GM12878 (cell line): ENCODE data around the gene NANOS1. TPM values are rescaled to one million over a fixed set of nuclear protein-coding genes. Genes with fewer than 3 reads are reported as not detected.

Experiments used
- CBX3 ChIP-seq: fragments of 200-600 bp; sonication (generic); IDR thresholded peaks from 2 replicates; pipeline ENCODE4 v1.6.1; 2016; ENCODE audit warnings: low read depth, borderline replicate concordance
- CREB1 ChIP-seq: IDR thresholded peaks from 2 replicates; pipeline ENCODE4 v1.6.1; 2012; ENCODE audit warnings: low read depth, mild to moderate bottlenecking, inconsistent platforms
- E2F4 ChIP-seq: IDR thresholded peaks from 2 replicates; pipeline ENCODE4 v1.6.1; 2012; ENCODE audit warnings: low read depth, low read length, improper control_type of control experiment
- E2F8 ChIP-seq: fragments of 450-650 bp; IDR thresholded peaks from 2 replicates; pipeline ENCODE4 v1.6.1; 2018; ENCODE audit warnings: mild to moderate bottlenecking, low read depth, moderate library complexity; ENCODE audit not compliant: partially characterized antibody
- ELK1 ChIP-seq: IDR thresholded peaks from 2 replicates; pipeline ENCODE4 v1.6.1; 2012; ENCODE audit warnings: low read depth, low read length, improper control_type of control experiment
- EP300 ChIP-seq, 2 experiments: fragments of 150-350 bp in 1 of 2; IDR thresholded peaks; 2 replicates each; pipeline ENCODE4 v1.6.1; 2011 to 2012; ENCODE audit warnings: low read depth in 2 of 2, low read length in 2 of 2, borderline replicate concordance in 1 of 2, improper control_type of control experiment in 1 of 2, inconsistent platforms in 1 of 2; ENCODE audit not compliant: control insufficient read depth in 1 of 2
- HDAC2 ChIP-seq: fragments of 200-600 bp; sonication (generic); IDR thresholded peaks from 2 replicates; pipeline ENCODE4 v1.6.1; 2017
- MXI1 ChIP-seq: fragments of 150-350 bp; IDR thresholded peaks from 2 replicates; pipeline ENCODE4 v1.6.1; 2011; ENCODE audit warnings: low read depth, mild to moderate bottlenecking, inconsistent platforms, low read length, improper control_type of control experiment
- NBN ChIP-seq: fragments of 450-650 bp; IDR thresholded peaks from 2 replicates; pipeline ENCODE4 v1.6.1; 2016
- NFXL1 ChIP-seq: fragments of 450-650 bp; IDR thresholded peaks from 2 replicates; pipeline ENCODE4 v1.6.1; 2017; ENCODE audit warnings: antibody characterized with exemption, mild to moderate bottlenecking, borderline replicate concordance
- PAX5 ChIP-seq: IDR thresholded peaks from 2 replicates; pipeline ENCODE4 v1.6.1; 2011; ENCODE audit warnings: low read depth, low read length, borderline replicate concordance
- RB1 ChIP-seq: fragments of 450-650 bp; formaldehyde crosslinking; IDR thresholded peaks from 2 replicates; pipeline ENCODE4 v1.6.1; 2017; ENCODE audit warnings: mild to moderate bottlenecking, borderline replicate concordance
- STAT3 ChIP-seq: IDR thresholded peaks from 2 replicates; pipeline ENCODE4 v1.6.1; 2011; ENCODE audit warnings: low read depth, low read length, improper control_type of control experiment
- polyA plus RNA-seq, 11 experiments: library from polyadenylated mRNA; depleted of rRNA in 4 of 11; unstranded in 6 of 11; stranded (reverse) in 5 of 11; fragments of >200 nt; fragmentation: Nextera tagmentation in 4 of 11; fragmentation: Illumina TruSeq in 1 of 11; extraction: Ambion mirVana in 4 of 11; extraction: Trizol in 1 of 11; gene quantifications; 1 replicate in 1 of 11; 2 replicates in 10 of 11; pipeline versions ENCODE4 v1.2.1 to v1.2.3, GENCODE V29; 2011 to 2016; ENCODE audit warnings: inconsistent platforms in 2 of 11, missing spikeins in 2 of 11, low read depth in 1 of 11
- total RNA-seq, 4 experiments: library from RNA; depleted of rRNA in 3 of 4; stranded (reverse); fragments of >200 nt in 3 of 4; fragmentation: Illumina TruSeq in 1 of 4; extraction: Trizol in 1 of 4; gene quantifications; 2 replicates each; pipeline versions ENCODE4 v1.2.1 to v1.2.3, GENCODE V29; 2013 to 2021
- TF ChIP-seq, protein P1 (sequence below): fragments of 450-650 bp; IDR thresholded peaks from 2 replicates; pipeline ENCODE4 v1.6.1; 2016; ENCODE audit warnings: mild to moderate bottlenecking, moderate library complexity, borderline replicate concordance
- TF ChIP-seq, protein P2 (sequence below): fragments of 450-650 bp; IDR thresholded peaks from 2 replicates; pipeline ENCODE4 v1.6.1; 2017; ENCODE audit warnings: mild to moderate bottlenecking, moderate library complexity

NANOS1 gene
- total and polyA plus RNA-seq, 10 of the 15 experiments (the other 5 are each of a cell fraction or from before 2014, with no cell fraction given), result 0.03 to 0.55 (median 0.28) TPM; not detected in 2

DNA sequence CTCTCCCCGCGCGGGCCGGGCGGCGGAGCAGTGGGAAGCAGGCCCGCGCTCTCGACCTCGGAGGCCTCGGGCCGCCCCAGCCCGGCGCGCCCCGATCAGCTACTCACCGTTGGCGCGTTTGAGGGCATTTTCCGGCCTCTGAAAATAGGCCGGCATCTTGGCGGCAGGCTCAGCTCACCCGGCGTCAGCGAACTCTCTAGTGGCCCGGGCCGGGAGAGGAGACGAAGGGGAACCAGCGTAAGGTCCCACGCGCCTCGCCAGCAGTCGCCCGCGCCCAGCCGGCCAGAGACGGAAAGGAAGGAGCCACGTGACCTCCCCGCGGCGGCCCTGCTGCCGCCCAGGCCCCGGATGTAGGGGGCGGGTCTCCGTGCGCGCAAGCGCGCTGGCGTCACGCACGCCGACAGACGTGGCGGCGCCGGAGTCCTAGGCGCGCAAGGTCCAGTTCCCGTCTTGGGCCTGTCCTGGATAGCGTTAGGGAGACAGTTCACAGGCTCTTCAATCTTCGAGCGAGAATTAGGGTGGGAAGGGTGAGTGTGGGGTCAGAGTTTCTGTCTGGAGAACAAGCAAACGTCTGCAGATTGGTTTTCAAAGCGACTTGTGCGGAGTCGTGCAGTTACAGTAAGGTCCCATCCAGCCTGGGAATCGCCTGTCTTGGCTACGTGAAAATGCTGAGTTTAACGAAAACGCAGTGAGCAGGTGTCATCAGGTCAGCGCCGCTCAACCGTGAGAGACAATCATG, 51.2 kb downstream of the NANOS1 start, which contains the start of gene EIF3A (continued):
- TF ChIP-seq, protein P1, sequence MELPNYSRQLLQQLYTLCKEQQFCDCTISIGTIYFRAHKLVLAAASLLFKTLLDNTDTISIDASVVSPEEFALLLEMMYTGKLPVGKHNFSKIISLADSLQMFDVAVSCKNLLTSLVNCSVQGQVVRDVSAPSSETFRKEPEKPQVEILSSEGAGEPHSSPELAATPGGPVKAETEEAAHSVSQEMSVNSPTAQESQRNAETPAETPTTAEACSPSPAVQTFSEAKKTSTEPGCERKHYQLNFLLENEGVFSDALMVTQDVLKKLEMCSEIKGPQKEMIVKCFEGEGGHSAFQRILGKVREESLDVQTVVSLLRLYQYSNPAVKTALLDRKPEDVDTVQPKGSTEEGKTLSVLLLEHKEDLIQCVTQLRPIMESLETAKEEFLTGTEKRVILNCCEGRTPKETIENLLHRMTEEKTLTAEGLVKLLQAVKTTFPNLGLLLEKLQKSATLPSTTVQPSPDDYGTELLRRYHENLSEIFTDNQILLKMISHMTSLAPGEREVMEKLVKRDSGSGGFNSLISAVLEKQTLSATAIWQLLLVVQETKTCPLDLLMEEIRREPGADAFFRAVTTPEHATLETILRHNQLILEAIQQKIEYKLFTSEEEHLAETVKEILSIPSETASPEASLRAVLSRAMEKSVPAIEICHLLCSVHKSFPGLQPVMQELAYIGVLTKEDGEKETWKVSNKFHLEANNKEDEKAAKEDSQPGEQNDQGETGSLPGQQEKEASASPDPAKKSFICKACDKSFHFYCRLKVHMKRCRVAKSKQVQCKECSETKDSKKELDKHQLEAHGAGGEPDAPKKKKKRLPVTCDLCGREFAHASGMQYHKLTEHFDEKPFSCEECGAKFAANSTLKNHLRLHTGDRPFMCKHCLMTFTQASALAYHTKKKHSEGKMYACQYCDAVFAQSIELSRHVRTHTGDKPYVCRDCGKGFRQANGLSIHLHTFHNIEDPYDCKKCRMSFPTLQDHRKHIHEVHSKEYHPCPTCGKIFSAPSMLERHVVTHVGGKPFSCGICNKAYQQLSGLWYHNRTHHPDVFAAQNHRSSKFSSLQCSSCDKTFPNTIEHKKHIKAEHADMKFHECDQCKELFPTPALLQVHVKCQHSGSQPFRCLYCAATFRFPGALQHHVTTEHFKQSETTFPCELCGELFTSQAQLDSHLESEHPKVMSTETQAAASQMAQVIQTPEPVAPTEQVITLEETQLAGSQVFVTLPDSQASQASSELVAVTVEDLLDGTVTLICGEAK, result no peak; the same call in 1 of the 2 replicates
- TF ChIP-seq NFXL1 (no peak), MXI1 (peak; percentile 78), STAT3 (no peak), CBX3 (no peak), RB1 (no peak), NBN (peak; percentile 72), ELK1 (0 out of 2 replicates have a peak, but pooled peaks have one; percentile 40), HDAC2 (no peak), CREB1 (peak; percentile 86), E2F8 (no peak), EP300 (IDR thresholded peaks at IDR 0.05; ENCODE audit: borderline replicate concordance in 1 of 2, control insufficient read depth in 1 of 2, low read depth in 2 of 2, low read length in 2 of 2) (no peak), PAX5 (peak; percentile 58; the same call in 1 of the 2 replicates), E2F4 (peak; percentile 36; the same call in 1 of the 2 replicates)
- TF ChIP-seq, protein P2, sequence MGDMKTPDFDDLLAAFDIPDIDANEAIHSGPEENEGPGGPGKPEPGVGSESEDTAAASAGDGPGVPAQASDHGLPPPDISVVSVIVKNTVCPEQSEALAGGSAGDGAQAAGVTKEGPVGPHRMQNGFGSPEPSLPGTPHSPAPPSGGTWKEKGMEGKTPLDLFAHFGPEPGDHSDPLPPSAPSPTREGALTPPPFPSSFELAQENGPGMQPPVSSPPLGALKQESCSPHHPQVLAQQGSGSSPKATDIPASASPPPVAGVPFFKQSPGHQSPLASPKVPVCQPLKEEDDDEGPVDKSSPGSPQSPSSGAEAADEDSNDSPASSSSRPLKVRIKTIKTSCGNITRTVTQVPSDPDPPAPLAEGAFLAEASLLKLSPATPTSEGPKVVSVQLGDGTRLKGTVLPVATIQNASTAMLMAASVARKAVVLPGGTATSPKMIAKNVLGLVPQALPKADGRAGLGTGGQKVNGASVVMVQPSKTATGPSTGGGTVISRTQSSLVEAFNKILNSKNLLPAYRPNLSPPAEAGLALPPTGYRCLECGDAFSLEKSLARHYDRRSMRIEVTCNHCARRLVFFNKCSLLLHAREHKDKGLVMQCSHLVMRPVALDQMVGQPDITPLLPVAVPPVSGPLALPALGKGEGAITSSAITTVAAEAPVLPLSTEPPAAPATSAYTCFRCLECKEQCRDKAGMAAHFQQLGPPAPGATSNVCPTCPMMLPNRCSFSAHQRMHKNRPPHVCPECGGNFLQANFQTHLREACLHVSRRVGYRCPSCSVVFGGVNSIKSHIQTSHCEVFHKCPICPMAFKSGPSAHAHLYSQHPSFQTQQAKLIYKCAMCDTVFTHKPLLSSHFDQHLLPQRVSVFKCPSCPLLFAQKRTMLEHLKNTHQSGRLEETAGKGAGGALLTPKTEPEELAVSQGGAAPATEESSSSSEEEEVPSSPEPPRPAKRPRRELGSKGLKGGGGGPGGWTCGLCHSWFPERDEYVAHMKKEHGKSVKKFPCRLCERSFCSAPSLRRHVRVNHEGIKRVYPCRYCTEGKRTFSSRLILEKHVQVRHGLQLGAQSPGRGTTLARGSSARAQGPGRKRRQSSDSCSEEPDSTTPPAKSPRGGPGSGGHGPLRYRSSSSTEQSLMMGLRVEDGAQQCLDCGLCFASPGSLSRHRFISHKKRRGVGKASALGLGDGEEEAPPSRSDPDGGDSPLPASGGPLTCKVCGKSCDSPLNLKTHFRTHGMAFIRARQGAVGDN, result peak; percentile 83; the same call in 1 of the 2 replicates
